HUES48 (cell line): Measurements from ENCODE around the gene EXOSC2.
A peak's percentile ranks its signal among the peaks of the same experiment; 100 is the strongest.

Source experiments
- H3K27ac ChIP-seq: one replicate; pipeline ENCODE4 v1.7.0; 2013; ENCODE audit warnings: low read depth, low read length, inconsistent platforms
- H3K27me3 ChIP-seq: 2 replicates; pipeline ENCODE4 v1.6.1; 2013; ENCODE audit warnings: mild to moderate bottlenecking, low read length; ENCODE audit not compliant: control insufficient read depth, insufficient read depth
- H3K36me3 ChIP-seq: 2 replicates; pipeline ENCODE4 v1.6.1; 2013; ENCODE audit warnings: low read length; ENCODE audit not compliant: control insufficient read depth, insufficient read depth
- H3K4me1 ChIP-seq: 2 replicates; pipeline ENCODE4 v1.6.1; 2013; ENCODE audit warnings: mild to moderate bottlenecking, low read length; ENCODE audit not compliant: control insufficient read depth, insufficient read depth
- H3K4me3 ChIP-seq: 2 replicates; pipeline ENCODE4 v1.5.1; 2013; ENCODE audit warnings: mild to moderate bottlenecking, low read depth, low read length
- H3K9ac ChIP-seq: 2 replicates; pipeline ENCODE4 v1.6.1; 2013; ENCODE audit warnings: mild to moderate bottlenecking, low read depth, low read length, moderate library complexity
- H3K9me3 ChIP-seq: 2 replicates; pipeline ENCODE4 v1.6.1; 2013; ENCODE audit warnings: low read length; ENCODE audit not compliant: control insufficient read depth, insufficient read depth

The EXOSC2 gene, protein sequence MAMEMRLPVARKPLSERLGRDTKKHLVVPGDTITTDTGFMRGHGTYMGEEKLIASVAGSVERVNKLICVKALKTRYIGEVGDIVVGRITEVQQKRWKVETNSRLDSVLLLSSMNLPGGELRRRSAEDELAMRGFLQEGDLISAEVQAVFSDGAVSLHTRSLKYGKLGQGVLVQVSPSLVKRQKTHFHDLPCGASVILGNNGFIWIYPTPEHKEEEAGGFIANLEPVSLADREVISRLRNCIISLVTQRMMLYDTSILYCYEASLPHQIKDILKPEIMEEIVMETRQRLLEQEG

DNA sequence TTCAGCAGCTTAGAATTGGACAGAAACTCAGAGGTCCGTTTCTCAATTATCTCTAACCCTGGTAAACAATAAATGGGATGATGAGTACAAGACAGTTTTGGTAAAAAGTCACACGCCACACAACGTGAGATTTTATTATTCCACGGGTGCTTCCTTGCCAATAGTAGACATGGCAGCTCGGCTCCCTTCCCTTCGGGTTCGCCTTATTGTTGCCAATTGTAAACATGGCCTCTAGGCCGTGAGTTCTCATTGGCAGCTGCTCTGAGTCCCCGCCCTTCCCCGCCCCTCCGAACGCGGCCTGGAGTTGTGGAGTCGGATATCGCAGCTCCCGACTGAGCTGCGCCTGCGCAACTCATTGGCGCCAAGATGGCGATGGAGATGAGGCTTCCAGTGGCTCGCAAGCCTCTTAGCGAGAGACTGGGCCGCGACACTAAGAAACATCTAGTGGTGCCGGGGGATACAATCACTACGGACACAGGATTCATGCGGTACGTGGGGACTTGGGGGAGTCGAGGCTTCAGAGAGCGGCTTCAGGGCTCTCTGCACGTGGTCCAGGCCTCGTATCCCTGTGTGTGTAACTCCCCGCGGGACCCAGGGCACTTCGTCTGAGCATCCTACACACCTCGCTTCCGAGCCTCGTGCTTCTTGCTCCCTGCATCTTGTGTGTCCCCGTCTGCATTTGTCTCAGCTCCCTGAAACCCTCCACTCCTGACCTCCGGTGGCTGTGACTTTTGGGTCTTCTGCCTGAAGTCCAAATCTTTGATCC lies at the start of gene EXOSC2:
Gene EXOSC2 (plus strand): TSS at position 355 of the 766 bp plus-strand sequence. CDS start 12 bp downstream, at position 367.
- peak within 1 kb of the TSS; percentile 84 for H3K27ac ChIP-seq
- H3K4me3 ChIP-seq: peak within 1 kb of the TSS; percentile 98
- H3K4me1 ChIP-seq: peaks cover 17% of the 10 kb centered on the region
- H3K27me3 ChIP-seq: no peaks in the 10 kb centered on the region
- peak within 1 kb of the TSS; percentile 94 for H3K9ac ChIP-seq
- H3K36me3 ChIP-seq: peaks cover 36% of the 10 kb centered on the region
- H3K9me3 ChIP-seq: no peaks in the 10 kb centered on the region

DNA sequence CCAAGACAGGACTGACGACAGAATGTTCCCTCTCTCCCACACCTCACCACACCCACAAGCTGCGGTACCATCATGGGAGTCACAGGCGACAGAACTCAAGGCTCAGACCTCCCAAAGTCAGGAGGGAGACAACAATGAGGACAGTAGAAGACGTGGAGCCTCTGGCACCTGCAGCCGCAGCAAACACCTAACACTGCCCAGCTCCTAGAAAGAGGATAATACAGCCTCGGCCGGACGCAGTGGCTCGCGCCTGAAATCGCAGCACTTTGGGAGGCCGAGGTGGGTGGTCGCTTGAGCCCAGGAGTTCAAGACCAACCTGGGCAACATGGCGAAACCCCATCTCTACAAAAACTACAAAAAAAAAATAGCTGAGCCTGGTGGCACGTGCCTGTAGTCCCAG lies 42.4 kb upstream of the EXOSC2 start:
- Histone ChIP-seq H3K9me3 (no peaks in the 10 kb centered on the region), H3K27ac (no peak overlapping the region), H3K4me1 (no peaks in the 10 kb centered on the region), H3K9ac (no peak overlapping the region), H3K4me3 (no peak overlapping the region), H3K36me3 (no peaks in the 10 kb centered on the region), H3K27me3 (peaks cover 18% of the 10 kb centered on the region)

DNA sequence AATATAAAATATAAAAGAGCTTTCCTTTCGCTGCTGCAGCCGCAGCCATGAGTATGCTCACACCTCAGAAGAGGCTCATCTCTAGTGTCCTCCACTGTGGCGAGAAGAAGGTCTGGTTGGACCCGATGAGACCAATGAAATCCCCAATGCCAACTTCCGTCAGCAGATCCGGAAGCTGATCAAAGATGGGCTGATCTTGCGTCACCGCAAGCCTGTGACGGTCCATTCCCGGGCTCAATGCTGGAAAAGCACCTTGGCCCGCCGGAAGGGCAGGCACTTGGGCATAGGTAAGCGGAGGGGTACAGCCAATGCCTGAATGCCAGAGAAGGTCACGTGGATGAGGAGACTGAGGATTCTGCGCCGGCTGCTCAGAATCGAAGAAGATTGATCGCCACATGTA lies 41.8 kb upstream of the EXOSC2 start:
- no peaks in the 10 kb centered on the region for H3K4me1 ChIP-seq
- H3K4me3 ChIP-seq: no peak overlapping the region
- H3K9ac ChIP-seq: no peak overlapping the region
- H3K27me3 ChIP-seq: peaks cover 23% of the 10 kb centered on the region
- no peaks in the 10 kb centered on the region for H3K36me3 ChIP-seq
- no peak overlapping the region for H3K27ac ChIP-seq
- H3K9me3 ChIP-seq: no peaks in the 10 kb centered on the region

DNA sequence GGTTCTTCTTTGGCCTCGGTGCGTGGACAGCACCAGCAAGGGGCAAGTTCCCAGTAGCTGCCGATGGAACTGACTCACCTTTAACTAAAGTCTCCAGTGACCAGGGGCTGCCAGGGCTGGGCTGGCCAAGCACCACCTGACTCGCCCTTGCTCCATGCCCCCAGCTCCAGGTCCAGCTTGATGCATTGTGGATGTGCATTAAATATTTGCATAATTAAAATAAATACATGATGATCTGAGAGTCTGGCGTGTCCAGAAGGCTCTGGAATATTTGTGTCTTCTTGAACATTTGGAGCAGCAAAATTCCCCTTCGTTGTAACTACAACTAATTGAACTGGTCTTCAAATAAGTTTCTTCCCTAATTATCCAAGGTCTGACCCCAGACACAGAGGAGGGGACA lies 38.7 kb upstream of the EXOSC2 start:
- no peaks in the 10 kb centered on the region for H3K4me1 ChIP-seq
- no peak overlapping the region for H3K9ac ChIP-seq
- no peaks in the 10 kb centered on the region for H3K36me3 ChIP-seq
- H3K27me3 ChIP-seq: peaks cover 54% of the 10 kb centered on the region
- no peak overlapping the region for H3K27ac ChIP-seq
- H3K4me3 ChIP-seq: no peak overlapping the region
- H3K9me3 ChIP-seq: no peaks in the 10 kb centered on the region; the same call in 1 of the 2 replicates

DNA sequence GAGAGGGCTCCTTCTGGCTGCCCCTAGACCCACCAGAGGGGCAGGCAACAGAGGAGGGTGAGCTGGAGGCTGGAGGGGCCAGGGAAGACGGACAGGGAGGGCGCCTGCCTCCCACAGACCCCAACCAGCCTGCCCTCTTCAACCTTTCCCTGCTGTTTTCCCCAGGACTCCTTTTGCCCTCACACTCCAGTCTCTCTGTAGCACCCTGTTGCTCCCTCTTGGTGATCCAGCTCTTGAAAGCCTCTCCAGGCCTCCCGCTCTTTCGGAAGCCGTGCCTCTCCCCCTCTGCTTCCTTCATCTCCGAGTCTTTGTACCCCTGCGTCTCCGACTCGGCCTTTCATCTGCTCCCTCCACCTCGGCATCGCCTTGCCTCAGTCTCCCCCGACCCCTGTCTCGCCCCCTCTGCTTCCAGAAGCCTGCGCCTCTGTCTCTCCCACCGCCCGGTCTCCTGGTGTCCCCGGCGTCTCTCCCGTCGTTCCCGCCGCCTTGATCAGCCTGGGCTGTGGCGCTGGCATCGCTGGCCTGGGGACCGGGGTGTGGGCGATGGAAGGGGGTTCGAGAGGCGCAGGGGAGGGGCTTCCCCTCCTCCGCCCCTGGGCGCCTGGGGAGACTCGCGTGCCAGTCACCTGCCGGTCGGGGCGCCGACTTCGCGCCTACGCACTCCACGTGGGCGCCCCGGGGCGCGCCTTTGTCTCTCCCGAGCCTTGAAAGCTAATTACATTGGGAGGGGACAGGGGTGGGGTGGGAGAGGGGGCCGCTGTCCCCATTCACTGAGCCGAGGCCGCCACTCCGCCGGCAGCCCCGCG lies 34.5 kb upstream of the EXOSC2 start:
- Histone ChIP-seq H3K4me3 (peak overlapping the region; percentile 45), H3K9ac (no peak overlapping the region), H3K27me3 (peaks cover 93% of the 10 kb centered on the region), H3K27ac (no peak overlapping the region), H3K36me3 (no peaks in the 10 kb centered on the region), H3K4me1 (peaks cover 16% of the 10 kb centered on the region), H3K9me3 (no peaks in the 10 kb centered on the region; the same call in 1 of the 2 replicates)

DNA sequence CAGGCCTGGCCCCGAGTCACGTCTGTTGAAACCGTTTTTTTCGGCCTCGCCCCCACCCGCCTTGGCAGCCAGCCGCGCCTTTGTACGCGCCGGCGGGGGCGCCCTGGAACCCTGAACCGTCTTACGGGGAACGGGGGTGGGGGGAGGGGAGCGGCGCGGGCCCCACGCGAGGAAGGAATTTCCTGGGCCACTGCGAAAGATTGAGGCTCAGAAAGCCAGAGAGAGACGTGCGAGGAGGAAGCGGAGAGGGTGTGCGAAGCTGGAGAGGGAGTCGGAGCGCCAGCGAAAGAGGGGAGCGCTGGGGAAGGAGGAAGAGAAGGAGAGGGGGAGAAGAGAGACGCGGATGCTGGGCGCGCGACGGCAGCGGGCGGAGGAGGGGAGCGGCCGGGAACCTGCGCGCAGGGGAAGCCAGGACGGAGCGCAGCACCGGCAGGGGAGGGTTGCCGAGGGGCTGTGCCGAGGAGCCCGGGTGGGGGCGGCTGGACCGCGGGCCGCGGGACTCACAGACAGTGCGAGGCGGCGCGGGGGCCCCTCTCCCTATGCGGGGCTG lies 33.8 kb upstream of the EXOSC2 start:
- Histone ChIP-seq H3K36me3 (no peaks in the 10 kb centered on the region), H3K9ac (no peak overlapping the region), H3K27ac (no peak overlapping the region), H3K4me1 (peaks cover 18% of the 10 kb centered on the region), H3K4me3 (peak overlapping the region; percentile 45), H3K9me3 (no peaks in the 10 kb centered on the region; the same call in 1 of the 2 replicates), H3K27me3 (peaks cover 99% of the 10 kb centered on the region)

DNA sequence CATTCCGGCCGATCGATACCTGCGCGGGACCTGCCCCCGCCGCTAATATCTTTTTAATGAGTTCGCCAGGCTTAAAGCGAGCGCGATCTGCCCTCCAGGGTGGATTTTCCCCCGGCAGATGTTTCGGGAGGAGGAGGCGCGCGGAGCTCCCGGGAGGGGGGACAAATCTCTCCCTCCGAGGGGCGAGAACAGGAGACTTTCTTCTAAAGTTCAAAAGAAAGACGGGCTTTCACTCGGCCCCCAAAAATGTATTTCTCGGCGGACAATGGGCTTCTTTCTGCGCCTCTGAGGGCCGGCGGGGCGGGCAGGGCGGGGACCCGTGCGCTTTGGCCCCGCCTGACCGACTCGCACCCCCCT lies 33.3 kb upstream of the EXOSC2 start:
- Histone ChIP-seq H3K4me3 (peak overlapping the region; percentile 48; the same call in 1 of the 2 replicates), H3K27me3 (peaks cover 100% of the 10 kb centered on the region), H3K4me1 (peaks cover 19% of the 10 kb centered on the region), H3K9ac (no peak overlapping the region), H3K27ac (no peak overlapping the region), H3K36me3 (no peaks in the 10 kb centered on the region), H3K9me3 (no peaks in the 10 kb centered on the region; the same call in 1 of the 2 replicates)

DNA sequence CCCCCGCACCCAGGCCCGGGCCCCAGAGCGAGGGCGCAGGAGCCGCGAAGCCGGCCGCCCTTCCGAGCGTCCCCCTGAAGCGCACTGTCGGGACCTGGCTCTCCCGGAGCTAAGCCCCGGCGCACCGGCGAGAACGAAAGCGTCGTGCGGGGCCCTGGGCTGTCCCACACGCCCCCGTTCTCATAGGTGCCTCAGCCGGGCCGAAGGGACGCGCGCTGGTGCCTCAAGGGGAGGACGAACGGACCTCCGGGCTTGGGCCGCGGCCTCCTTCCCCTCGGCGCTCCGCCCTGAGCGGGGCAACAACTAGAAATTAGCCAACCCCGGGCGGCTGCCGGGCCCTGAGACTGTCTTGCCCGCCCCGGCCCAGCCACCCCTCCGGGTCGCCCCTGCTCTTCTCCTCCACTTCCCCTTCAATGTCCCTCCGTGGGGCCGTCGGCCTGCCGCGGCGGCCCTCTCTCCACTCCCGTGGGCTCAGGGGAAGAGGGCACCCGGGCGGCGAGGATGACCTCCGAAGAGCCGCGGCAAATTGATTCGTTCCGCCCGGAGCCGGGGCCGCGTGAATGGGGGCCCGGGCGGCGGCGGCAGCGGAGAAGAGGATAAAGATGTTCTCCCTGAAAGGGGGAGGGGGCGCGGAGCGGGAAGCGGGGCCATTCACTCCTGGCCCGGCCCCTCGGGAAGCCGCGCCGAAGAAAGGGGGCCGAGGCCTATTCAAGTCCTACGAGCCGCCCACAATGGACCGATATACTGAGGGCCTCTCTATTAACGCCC lies 32.7 kb upstream of the EXOSC2 start:
- no peak overlapping the region for H3K9ac ChIP-seq
- peak overlapping the region; percentile 47; the same call in 1 of the 2 replicates for H3K4me3 ChIP-seq
- peaks cover 23% of the 10 kb centered on the region for H3K4me1 ChIP-seq
- peaks cover 100% of the 10 kb centered on the region for H3K27me3 ChIP-seq
- no peak overlapping the region for H3K27ac ChIP-seq
- H3K9me3 ChIP-seq: no peaks in the 10 kb centered on the region; the same call in 1 of the 2 replicates
- H3K36me3 ChIP-seq: no peaks in the 10 kb centered on the region

DNA sequence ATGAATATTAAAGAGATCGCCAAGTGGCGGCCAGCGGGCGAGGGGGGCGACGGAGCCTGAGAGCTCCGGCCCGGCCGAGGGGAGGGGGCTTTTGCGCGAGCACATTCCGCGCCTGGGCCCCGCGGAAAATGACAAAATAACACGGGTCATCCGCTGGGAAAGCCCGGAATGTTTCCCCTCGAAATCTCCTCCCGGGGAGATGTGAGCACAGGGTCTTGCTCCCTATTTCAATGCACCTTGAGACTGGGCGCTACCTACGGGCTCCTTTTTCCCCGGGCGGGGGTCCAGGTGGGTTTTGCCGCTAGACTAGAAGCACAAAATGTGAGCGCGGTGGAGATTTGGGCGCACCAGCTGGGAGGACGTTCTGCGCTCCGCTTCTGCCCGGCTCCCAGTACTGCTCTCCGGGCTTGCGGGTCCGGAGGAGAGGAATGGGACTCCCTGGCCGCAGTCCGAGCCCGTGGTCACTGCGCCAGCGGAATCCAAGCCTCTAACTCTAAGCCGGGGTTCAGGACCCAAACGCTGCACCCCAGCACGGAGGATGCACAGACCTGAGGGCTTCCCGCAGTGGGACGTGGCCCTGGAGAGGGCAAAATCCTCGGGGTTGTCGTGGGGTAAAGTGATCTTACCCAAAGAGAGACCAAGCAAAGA lies 32.0 kb upstream of the EXOSC2 start:
- H3K9ac ChIP-seq: no peak overlapping the region
- H3K4me1 ChIP-seq: peaks cover 29% of the 10 kb centered on the region
- peak overlapping the region; percentile 47 for H3K4me3 ChIP-seq
- no peak overlapping the region for H3K27ac ChIP-seq
- H3K36me3 ChIP-seq: no peaks in the 10 kb centered on the region
- no peaks in the 10 kb centered on the region; the same call in 1 of the 2 replicates for H3K9me3 ChIP-seq
- H3K27me3 ChIP-seq: peaks cover 100% of the 10 kb centered on the region
